Measurements from ENCODE around the gene WAPL. TPM values are rescaled to one million over a fixed set of nuclear protein-coding genes. Genes with fewer than 3 reads are reported as not detected.

Gene WAPL
- total and polyA plus RNA-seq, 9 of the 15 experiments (the other 6 are each of a cell fraction or from before 2014, with no cell fraction given): 14.3 to 36.4 (median 25.3) TPM

- peak; percentile 63 for TF ChIP-seq ZNF740 (CRISPR knock-in tag; IDR thresholded peaks at IDR 0.05)
- no peak; a peak in 1 of 4 replicates for TF ChIP-seq ZNF740 (tag; IDR thresholded peaks at IDR 0.05)
- no peak for TF ChIP-seq ZNF280A (IDR thresholded peaks at IDR 0.05; ENCODE audit: low read depth, partially characterized antibody)
- no peak for TF ChIP-seq CTBP1 (IDR thresholded peaks at IDR 0.05; ENCODE audit: borderline replicate concordance)
- no peak for TF ChIP-seq ZNF644 (tag; IDR thresholded peaks at IDR 0.05; ENCODE audit: low read depth)
- TF ChIP-seq PTTG1 (tag; IDR thresholded peaks at IDR 0.05; ENCODE audit: low read depth): no peak
- 0 out of 2 replicates have a peak, but pooled peaks have one; percentile 7 for TF ChIP-seq E2F3 (CRISPR knock-in tag; IDR thresholded peaks at IDR 0.05)
- TF ChIP-seq BCOR (IDR thresholded peaks at IDR 0.05): no peak
- no peak for TF ChIP-seq ZNF586 (CRISPR knock-in tag; conservative IDR thresholded peaks at IDR 0.05)
- no peak for TF ChIP-seq SIX5 (IDR thresholded peaks at IDR 0.05; ENCODE audit: borderline replicate concordance in 1 of 2, insufficient read depth in 1 of 2, low read depth in 1 of 2, low read length in 2 of 2)
- TF ChIP-seq TFE3 (CRISPR knock-in tag; IDR thresholded peaks at IDR 0.05): no peak
- TF ChIP-seq ZNF764 (CRISPR knock-in tag; IDR thresholded peaks at IDR 0.05; ENCODE audit: low read depth): no peak
- TF ChIP-seq ZFP30 (CRISPR knock-in tag; IDR thresholded peaks at IDR 0.05; ENCODE audit: borderline replicate concordance): no peak
- TF ChIP-seq ETV6 (IDR thresholded peaks at IDR 0.05; ENCODE audit: borderline replicate concordance in 1 of 2, low read depth in 2 of 2, low read length in 1 of 2): no peak
- no peak for TF ChIP-seq ETV6 (CRISPR knock-in tag; IDR thresholded peaks at IDR 0.05; ENCODE audit: borderline replicate concordance)
- no peak for TF ChIP-seq ATF1 (CRISPR knock-in tag; IDR thresholded peaks at IDR 0.05)
- TF ChIP-seq ATF1 (tag; IDR thresholded peaks at IDR 0.05): no peak
- TF ChIP-seq, protein P1, sequence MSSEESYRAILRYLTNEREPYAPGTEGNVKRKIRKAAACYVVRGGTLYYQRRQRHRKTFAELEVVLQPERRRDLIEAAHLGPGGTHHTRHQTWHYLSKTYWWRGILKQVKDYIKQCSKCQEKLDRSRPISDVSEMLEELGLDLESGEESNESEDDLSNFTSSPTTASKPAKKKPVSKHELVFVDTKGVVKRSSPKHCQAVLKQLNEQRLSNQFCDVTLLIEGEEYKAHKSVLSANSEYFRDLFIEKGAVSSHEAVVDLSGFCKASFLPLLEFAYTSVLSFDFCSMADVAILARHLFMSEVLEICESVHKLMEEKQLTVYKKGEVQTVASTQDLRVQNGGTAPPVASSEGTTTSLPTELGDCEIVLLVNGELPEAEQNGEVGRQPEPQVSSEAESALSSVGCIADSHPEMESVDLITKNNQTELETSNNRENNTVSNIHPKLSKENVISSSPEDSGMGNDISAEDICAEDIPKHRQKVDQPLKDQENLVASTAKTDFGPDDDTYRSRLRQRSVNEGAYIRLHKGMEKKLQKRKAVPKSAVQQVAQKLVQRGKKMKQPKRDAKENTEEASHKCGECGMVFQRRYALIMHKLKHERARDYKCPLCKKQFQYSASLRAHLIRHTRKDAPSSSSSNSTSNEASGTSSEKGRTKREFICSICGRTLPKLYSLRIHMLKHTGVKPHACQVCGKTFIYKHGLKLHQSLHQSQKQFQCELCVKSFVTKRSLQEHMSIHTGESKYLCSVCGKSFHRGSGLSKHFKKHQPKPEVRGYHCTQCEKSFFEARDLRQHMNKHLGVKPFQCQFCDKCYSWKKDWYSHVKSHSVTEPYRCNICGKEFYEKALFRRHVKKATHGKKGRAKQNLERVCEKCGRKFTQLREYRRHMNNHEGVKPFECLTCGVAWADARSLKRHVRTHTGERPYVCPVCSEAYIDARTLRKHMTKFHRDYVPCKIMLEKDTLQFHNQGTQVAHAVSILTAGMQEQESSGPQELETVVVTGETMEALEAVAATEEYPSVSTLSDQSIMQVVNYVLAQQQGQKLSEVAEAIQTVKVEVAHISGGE (CRISPR knock-in tag; IDR thresholded peaks at IDR 0.05): no peak
- TF ChIP-seq ZNF12 (CRISPR knock-in tag; IDR thresholded peaks at IDR 0.05): no peak
- TF ChIP-seq SIN3B (IDR thresholded peaks at IDR 0.05; ENCODE audit: low read depth): no peak
These were observed 518 bp downstream of the WAPL start (continued) for GRCh38 chr10:86520871-86521677.

All from K562 (cell line).